CD4-positive, alpha-beta T cell treated with Interleukin-17A for 4 hours (primary cell): Measurements from ENCODE around the gene CR2.
"Not testable (repeated sequence)": the region's sequence is repeated elsewhere in the genome, so short reads cannot be mapped to it uniquely, and the experiment has no call there.

Experiments
- DNase-seq: peaks from one replicate; pipeline ENCODE4 v3.0.0-alpha.2; 2020; ENCODE audit warnings: mixed read lengths

The CR2 gene

DNA sequence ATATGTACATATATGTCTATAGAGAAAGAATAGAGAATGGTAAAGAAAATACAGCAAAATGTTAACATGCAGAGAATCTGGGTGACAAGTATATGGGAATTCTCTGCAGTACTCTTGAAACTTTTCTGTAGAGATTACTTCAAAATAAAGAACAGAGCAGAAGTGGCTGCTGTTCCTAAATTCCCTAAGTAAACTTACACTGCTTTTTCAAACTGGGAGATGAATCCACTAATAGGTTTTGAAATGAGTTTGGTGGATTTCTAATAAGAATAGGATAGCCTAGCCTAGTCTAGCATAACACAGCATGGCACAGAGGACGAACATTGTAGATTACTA is 450 bp upstream of the CR2 start:
- DNase-seq: no peak

DNA sequence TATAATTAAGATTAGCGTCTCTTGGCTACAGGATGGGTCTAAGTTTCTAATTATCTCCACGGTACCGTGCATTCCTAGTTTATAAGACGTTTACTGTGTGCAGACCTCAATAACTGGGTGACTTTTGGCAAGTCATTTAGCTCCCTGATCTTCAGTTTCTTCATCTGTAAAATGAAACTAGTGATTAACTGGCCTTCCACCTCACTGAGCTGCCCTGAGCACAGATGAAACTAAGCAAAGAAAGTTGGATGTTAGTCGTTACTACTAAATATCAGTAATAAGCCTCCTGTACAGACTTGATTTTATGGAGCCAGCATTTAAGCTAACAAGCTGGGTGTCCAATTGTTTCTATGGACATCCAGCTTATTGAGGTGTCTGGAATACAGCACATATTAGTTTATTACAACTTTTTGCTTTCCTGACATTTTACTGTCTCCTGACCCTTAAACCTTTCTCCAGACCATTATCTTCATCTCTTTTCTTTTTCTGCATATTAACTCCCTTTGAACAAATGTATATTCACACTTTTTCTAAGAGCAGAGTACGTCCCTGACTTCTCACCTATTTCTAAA is 1.1 kb downstream of the CR2 start:
- DNase-seq: no peak

DNA sequence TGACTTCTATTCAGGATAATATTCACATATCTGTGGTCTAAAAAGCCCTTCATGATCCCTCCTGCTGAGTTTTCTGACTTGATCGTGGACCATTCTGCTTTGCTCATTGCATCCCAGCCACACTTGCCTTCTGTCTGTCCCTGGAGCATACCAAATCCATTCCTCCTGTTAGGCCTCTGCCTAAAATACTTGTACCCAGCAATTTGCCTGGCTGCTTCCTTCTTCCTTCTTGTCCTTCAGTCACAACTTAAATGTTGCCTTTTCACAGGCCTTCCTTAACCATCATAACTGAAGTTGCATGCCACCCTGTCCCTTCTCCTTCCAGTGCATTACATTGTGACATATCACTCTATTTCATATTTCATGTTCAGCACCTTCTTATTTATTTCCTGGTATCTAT is 4.3 kb downstream of the CR2 start:
- DNase-seq: no peak

DNA sequence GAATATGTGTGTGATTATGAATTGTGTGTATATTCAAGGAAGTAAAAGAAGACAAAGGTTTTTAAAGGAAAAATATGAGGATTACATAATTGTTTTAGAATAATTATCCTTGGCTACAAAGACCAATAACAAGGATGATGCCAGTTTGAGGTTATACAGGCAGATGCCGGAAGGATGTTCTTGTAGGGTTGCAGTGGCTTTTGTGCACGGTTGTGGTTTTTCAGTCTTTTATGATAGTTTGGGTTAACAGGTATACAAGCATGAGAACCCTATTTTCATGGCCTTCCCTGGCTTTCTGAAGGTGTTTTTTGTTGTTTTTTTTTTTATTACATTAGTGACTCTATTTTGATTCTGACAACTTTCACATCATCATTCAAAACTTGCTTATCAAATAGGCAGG is 4.9 kb downstream of the CR2 start:
- DNase-seq: peak; percentile 51

DNA sequence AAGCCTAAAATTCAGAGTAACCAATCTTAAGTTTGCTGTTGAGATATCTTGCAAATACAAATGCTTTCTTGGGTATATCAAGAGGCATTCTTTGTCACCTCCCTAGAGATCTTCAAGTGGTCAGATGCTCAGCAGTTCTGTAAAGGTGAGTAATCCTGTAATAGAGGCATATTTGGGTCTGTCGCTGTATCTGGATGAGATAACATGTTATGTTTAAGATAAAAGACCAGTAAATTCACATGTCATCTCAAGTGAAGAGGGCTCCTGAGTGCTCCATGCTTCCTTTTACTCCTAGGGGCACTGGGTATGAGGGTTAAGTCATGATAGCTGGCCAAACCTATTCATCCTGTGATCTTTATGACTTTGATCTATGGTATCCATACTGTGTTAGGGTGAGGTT is 7.5 kb downstream of the CR2 start:
- no peak for DNase-seq

DNA sequence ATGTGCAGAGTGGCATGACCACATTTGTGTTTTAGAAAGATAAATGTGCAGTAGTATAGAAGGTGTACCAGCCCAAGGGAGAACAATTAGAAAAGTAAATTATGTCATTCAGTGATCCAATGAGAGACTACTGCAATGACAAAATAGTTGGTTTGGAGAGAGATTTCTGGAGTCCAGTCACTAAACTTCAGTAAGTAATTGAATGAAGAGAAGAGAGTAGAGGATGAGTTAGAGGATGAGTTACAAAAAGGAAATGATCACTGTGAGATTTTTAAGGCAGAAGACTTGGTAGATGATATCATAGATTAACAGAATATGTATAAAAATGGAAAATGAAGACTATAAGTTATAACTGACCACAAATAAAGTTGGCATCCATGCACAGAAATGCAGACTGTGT is 8.4 kb downstream of the CR2 start:
- DNase-seq: no peak

DNA sequence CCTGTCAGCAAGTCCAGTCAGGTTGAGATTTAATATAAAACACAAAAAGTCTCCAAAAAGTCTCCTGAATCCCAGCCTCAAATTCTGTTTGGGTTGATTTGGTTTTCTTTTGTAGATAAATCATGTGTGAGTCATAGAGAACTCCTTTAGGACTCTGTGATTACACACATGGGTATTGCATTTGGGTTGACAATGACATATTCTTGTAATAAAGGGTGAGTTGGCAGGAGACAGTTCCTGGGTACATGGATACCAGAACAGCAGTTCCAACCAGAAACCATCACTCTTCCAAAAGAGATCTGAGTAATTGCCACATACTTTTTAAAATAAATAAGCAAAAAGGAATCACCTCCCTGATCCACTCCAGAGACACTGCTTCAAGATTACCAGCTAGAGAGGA is 8.9 kb downstream of the CR2 start:
- no peak for DNase-seq

DNA sequence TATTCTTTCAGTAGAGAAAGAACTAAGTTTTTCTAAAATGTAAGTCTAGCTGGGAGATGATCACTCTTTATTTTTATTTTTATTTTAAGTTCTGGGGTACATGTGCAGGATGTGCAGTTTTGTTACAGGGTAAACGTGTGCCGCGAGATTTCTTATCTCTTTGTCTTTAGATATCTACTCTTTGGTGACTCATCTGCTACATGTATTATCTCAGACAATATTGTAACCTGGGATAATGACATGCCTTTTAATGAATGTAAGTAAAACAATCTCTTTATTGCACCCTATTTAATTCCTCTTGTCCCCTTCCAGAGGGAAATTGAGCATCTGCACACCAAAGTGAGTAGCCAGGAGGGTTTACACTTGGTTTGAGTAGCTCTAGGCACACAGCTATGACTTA is 9.4 kb downstream of the CR2 start:
- peak; percentile 22 for DNase-seq

DNA sequence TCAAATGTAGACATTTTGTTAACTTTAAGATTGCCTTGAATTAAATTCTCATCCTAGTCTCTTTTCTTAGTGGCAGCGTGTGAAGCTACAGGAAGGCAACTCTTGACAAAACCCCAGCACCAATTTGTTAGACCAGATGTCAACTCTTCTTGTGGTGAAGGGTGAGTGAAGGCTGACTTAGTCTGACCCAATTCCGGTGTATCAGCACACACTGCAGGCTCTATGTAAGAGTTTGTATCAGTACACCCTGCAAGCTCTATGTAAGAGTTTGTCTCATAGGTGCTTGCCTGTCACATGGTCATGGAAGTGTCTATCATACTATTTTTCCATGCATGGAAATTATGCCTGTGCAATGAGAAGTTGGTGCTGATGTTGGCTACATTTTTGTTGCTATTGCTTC is 16.8 kb downstream of the CR2 start:
- DNase-seq: peak; percentile 33

DNA sequence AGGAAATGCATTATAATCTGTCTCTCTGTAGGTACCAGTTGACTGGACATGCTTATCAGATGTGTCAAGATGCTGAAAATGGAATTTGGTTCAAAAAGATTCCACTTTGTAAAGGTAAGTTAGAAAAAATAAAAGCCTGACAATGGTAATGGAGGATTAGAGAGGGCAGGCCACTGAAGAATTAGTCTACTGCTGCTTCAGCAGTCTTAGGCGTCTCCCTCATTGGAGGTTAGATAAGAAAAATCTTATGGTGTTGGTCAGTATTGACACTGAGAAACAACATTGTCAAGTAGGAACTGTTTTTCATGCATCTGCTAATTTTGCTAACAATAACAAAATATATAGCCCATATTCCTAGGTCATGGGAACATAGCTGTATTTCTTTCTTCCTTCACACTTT is 20.1 kb downstream of the CR2 start:
- DNase-seq: no peak

DNA sequence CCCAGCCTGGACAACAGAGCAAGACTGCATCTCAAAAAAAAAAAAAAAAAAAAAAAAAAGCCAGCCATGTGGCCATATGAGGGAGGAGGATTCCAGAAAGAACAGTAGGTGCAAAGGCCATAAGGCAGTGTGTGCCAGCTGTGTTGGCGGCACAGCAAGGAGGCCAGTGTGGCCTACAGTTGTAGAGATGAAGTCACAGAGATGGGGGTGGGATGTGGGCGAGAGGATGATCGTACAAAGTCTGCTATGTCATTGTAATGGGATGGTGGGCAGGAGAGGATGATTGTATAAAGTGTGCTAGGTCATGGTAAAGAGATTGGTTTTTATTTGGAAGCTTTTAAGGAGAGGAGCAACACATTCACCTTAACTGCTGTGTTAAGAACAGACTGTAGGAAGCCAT is 32.1 kb downstream of the CR2 start:
- no peak for DNase-seq

DNA sequence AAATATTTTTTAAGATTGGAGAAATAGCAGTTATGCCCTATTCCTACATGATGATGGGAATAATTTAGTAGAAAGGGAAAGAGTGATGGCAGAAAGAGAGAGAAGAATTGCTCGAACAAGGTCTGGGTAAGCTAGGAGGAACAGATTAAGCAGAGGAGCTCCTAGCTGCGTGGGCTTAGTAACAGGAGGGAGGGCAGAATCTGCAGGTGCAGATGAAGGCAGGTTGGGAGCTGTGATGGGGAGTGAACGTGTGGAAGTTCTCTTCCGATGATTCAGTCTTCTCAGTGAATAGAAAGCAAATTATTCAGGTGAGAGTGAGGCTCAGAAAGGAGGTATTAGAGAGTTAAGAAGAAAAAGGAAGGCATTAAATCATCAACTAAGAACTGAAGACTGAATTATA is 33.5 kb downstream of the CR2 start:
- no peak for DNase-seq

DNA sequence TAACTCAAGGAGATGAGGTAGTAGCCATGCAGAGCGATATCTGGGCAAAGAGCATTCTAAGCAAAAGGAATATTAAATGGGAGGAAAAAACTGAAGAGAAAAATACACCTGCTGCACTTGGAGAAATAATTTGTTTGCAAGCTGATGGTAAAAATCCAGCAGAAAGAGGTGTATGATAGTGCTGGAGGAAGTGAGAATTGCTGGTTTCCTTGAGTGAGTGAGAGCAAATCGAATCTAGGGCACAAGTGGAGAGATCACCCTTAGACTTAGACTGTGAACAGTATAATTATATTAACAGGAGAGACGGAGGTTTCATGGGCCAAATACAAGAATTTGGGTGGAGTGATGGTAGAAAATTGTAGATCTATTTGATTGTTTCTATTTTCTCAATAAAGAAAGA is 39.1 kb downstream of the CR2 start:
- DNase-seq: no peak

DNA sequence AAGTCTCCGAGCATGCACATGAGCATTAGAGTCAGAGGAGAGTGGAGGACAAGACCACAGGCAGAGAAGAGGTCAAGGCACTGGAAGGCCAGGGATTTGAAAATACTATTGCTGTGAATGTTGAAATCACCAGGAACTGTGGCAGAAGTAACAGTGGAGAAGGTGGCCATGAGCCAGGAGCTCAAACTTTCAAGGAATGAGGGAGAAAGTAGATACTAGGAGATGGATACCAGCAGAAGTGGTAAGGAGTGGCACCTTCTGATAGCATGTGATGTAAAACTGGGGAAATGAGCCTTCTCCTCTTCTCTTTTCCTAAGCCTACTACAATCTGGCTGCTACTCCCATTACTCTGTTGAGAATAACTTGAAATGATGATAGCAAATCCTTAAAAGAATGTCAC is 40.0 kb downstream of the CR2 start:
- no peak for DNase-seq

DNA sequence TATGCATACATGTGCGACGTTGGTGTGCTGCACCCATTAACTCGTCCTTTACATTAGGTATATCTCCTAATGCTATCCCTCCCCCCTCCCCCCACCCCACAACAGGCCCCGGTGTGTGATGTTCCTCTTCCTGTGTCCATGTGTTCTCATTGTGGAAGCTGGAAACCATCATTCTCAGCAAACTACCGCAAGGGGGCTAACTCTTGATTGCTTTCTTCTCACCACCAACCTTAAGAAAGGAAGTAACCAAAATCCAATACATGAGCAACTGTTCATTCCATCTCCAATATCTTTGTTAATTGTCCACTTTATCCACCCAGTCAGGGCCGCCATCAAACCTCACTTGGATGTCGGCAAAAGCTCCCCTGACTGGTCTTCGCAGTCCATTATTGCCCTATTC is 41.2 kb downstream of the CR2 start:
- not testable (repeated sequence) for DNase-seq

DNA sequence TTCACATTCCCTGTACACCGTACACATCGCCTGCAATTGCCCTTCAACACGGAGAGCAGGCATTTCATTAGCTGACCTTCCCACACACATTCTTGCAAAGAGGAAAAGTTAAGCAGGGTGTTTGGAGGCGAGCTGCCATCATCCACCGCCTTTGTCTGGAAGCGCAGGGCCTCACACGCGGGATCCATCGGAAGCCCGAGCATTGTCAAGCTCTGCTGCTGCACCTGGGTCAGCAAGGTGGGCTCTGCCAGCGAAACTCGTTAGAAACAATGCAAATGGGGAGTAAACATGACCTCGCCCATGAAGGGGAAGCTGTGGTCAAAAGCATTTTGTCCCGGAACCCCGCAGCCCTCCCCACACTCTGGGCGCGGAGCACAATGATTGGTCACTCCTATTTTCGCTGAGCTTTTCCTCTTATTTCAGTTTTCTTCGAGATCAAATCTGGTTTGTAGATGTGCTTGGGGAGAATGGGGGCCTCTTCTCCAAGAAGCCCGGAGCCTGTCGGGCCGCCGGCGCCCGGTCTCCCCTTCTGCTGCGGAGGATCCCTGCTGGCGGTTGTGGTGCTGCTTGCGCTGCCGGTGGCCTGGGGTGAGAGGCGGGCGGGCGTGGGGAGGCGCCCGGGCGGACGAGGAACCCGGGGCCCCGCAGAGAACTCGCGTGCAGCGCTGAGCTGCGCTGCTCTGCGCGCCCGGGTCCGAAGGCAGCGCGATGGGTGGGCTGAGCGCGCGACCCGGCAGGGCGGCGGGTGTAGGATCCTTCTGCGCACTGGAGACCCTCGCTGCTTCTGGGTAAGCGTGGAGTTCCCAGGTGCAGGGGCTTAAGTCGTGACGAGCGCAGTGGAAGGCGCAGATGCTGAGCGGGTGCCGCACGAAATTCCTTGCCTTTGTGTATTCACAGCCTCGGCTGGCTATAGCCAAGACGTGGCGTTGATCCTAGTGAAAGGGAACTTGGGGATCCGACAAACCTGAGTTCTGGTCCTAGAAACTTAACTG is 42.0 kb downstream of the CR2 start, which contains the start of gene CR1:
Gene CR1 (plus strand): TSS at position 357 of the 992 bp plus-strand sequence. CDS start 111 bp downstream, at position 468.
- peak; percentile 56 for DNase-seq

DNA sequence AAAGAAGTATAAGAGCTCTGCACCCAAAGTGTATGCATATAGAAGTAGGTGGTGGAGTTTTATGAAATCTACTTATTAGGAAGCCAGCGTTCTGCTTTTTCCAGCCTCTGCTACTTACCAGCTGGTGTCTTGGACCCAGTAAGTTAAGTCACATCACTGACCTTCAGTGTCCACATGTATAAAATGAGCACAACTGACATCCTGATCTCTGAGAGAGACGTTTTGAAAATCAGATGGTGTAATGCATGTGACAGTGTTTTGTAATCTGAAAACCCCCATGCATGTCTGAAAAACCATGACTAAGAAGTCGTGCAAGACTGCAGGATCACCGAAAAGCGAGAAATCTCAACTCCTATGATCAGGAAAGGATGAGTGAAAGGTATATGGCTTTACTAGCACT is 43.8 kb downstream of the CR2 start:
- no peak for DNase-seq

DNA sequence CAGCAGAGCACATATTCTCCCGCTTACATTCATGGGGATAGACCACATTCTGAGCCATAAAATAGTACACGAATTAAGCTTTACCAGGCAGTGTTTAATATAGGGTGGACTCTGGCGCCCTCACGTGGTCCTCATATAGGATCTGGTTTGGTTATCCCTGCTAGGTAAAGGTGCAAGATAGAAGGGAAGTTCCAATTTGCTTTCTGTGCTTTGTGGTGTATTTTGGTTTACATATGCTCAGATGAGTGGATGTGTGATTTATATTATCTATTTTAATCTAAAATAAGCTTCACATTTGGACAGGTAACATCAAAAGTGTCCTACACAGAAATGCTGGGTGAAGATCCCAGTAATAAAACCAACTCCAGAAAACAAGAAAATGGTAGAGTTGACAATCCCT is 45.4 kb downstream of the CR2 start:
- DNase-seq: peak; percentile 82

DNA sequence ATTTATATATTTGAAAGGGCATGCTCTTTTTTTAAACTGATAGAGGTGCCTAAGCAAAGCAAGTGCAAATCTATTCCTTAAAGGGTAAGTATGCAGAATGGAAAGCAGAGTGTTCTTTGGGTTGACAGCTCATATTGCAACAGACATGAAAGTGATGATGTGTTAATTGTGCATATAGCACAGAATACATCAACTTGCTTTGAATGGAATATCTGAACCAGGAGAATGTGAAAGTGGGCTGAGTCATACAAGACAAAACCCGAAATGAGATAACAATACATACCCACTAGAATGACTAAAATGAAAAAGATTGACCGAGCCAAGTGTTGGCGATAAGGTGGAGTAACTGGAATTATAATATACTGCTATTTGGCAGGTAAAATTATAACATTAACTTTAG is 46.2 kb downstream of the CR2 start:
- no peak for DNase-seq

DNA sequence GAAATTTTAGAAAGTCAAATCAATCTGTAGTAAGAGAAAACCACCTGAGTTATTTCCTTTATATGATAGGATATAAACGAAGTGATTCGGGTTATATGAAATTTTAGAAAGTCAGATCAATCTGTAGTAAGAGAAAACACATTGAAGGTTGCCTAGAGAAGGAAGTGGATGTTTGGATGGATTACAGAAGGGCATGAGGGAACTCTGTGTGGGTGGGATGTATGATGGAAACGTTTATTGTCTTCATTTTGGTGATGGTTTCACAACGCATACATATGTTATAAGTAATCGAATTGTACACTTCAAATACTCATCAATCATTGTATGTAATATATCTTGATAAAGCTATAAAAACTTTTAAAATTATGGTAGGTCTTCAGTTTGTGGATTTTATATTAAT is 46.9 kb downstream of the CR2 start:
- DNase-seq: no peak

DNA sequence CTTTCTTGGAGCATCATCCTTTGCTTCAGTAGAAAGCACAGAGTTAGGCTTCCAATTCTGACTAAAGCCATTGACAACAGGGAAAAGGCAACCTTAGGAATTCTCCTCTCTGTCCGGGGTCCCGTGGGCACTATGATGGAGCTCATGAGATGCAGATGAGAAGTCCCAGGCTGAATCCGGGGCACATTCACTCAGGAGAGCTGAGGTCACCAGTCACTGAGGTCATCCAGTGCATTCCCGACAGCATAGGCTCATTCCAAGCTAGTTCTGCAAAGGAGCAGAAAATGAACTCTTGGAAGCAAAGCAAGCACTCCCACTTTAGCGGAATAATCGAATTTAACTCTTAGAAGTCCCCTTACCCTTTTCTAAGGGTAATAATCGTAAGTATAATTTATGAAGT is 48.6 kb downstream of the CR2 start:
- no peak for DNase-seq

DNA sequence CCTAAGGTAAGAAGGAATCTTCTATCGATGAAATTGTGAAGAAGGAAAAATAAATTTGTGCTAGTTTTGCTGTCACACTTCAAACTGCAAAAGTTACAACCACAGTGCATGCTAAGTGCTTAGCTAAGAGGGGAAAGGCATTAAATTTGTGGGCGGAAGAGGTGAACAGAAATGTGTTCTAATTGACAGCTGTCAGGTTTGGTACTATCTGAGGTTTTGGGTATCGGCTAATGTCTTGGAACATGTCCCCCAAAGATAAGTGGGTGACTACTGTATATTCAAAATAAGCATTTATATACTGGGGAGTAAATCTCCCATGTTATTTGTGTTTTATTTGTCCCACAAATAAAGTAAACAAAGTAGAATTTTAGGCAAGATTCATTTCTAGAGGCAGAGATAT is 49.8 kb downstream of the CR2 start:
- no peak for DNase-seq

DNA sequence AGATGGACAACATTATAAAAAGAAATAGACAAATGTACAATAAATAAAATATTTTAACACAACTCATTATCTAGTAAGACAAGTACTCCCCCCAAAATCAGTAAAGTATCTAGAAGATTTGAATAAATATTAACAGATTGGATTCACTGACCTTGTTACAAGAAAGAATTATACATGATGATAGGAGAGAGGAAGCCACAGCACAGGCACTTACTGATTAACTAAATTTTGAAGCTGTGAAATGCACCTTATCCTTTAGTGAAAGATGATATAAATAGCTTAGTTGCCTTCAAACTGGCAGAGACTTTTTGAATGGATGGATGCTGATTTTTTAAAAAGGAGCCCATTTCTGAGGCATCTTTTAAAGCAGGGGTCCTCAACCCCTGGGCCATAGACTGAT is 50.3 kb downstream of the CR2 start:
- no peak for DNase-seq

DNA sequence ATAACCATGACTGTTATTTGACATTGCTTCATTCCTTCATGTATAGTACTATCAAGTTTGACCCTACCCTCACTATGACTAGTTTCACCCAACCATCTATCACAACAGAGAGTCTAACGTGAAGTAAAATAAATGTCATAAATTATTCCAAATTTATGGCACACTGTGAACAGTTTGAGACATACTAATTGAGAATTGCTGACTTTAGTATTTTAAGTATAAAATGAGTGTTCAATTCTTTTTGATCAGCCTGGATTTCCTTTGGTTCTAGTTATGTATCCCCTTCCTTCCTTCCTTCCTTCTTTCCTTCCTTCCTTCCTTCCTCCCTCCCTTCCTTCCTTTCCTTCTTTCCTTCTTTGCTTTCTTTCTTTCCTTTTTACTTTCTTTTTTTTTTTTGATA is 56.3 kb downstream of the CR2 start:
- no peak for DNase-seq

DNA sequence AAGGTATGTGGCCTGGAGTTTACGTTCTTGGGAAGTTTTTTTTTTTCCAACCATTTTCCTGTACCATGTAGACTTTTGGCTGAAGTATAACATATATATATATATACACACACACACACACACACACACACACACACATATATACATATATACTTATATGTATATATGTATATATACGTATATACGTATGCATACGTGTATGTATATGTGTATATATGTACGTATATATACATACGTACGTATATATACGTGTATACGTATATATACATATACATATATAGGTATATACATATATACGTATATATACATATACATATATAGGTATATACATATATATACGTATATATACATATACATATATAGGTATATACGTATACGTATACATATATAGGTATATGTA is 60.8 kb downstream of the CR2 start:
- no peak for DNase-seq
